ENCODE data around the gene SLC39A9. TPM values are rescaled to one million over a fixed set of nuclear protein-coding genes. Genes with fewer than 3 reads are reported as not detected.

SLC39A9 gene
- total and polyA plus RNA-seq, 2 experiments from 2014 or later: 17.7 to 48.1 TPM

GRCh38 chr14:69464379-69464778 lies 65.9 kb downstream of the SLC39A9 start (continued):
- TF ChIP-seq ETS1 (IDR thresholded peaks at IDR 0.05) (no peak), EZH2phosphoT487 (IDR thresholded peaks at IDR 0.05; ENCODE audit: unreplicated experiment) (no peak), JUNB (IDR thresholded peaks at IDR 0.05; ENCODE audit: unreplicated experiment) (no peak), CTCF (conservative IDR thresholded peaks at IDR 0.05; ENCODE audit: low read depth in 2 of 2) (no peak), STAT1 (IDR thresholded peaks at IDR 0.05; ENCODE audit: unreplicated experiment) (no peak), ZNF114 (CRISPR knock-in tag; IDR thresholded peaks at IDR 0.05) (no peak)

- H3K36me3 ChIP-seq (ENCODE audit: insufficient read depth): no peaks in the 10 kb centered on the region
- no peaks in the 10 kb centered on the region for H3K27me3 ChIP-seq (ENCODE audit: insufficient read depth)
- no peak overlapping the region for H3K4me3 ChIP-seq
- no peak for DNase-seq (ENCODE audit: low spot score)
- no peaks in the 10 kb centered on the region for H3K9me2 ChIP-seq (ENCODE audit: insufficient read depth)
- no peak for ATAC-seq
- no peaks in the 10 kb centered on the region for H4K20me1 ChIP-seq (replicated peaks; ENCODE audit: insufficient read depth)
- TF ChIP-seq CREB1 (CRISPR knock-in tag; IDR thresholded peaks at IDR 0.05; ENCODE audit: low read depth) (no peak), NANOG (IDR thresholded peaks at IDR 0.05; ENCODE audit: borderline replicate concordance) (no peak), JUNB (IDR thresholded peaks at IDR 0.05; ENCODE audit: unreplicated experiment) (no peak), EZH2phosphoT487 (IDR thresholded peaks at IDR 0.05; ENCODE audit: unreplicated experiment) (no peak), REST (IDR thresholded peaks at IDR 0.05; ENCODE audit: unreplicated experiment) (no peak)
- no peak overlapping the region for H2AFZ ChIP-seq
- H3F3A ChIP-seq (replicated peaks; ENCODE audit: low read depth): no peaks in the 10 kb centered on the region
- no peaks in the 10 kb centered on the region for H3K4me1 ChIP-seq (ENCODE audit: insufficient read depth)
- no peak overlapping the region for H3K27ac ChIP-seq (ENCODE audit: low read depth)
- H3K27ac Mint-ChIP-seq: no peak overlapping the region
- H3K27me3 Mint-ChIP-seq (ENCODE audit: insufficient read depth, low read depth, poor library complexity): no peaks in the 10 kb centered on the region
- no peaks in the 10 kb centered on the region for H3K9me3 Mint-ChIP-seq
- no peak overlapping the region for H3K4me3 Mint-ChIP-seq
- H3K4me1 Mint-ChIP-seq: no peaks in the 10 kb centered on the region
- H3K36me3 Mint-ChIP-seq (ENCODE audit: low read depth): no peaks in the 10 kb centered on the region
- H3K79me2 ChIP-seq (replicated peaks; ENCODE audit: insufficient read depth): no peaks in the 10 kb centered on the region
- no peak overlapping the region for H3K4me2 ChIP-seq
These were observed 66.3 kb downstream of the SLC39A9 start for GRCh38 chr14:69464829-69465228.

All from GM23338 (cell line).